Activated CD4-positive, alpha-beta T cell treated with anti-CD3 and anti-CD28 coated beads, Interleukin-2, amount 10 ng/mL, durations not matched to agents 24 days and 14 days (primary cell): ENCODE results near the gene UFC1. TPM values are rescaled to one million over a fixed set of nuclear protein-coding genes. Genes with fewer than 3 reads are reported as not detected.

Source experiments
- DNase-seq: peaks from one replicate; pipeline ENCODE4 v3.0.0; 2022
- H3K27ac Mint-ChIP-seq: one replicate; pipeline ENCODE4 v1.8.0; 2022; ENCODE audit warnings: mild to moderate bottlenecking, mixed read lengths
- H3K27me3 Mint-ChIP-seq: one replicate; pipeline ENCODE4 v1.8.0; 2022; ENCODE audit warnings: mixed read lengths
- H3K36me3 Mint-ChIP-seq: one replicate; pipeline ENCODE4 v1.8.0; 2022; ENCODE audit warnings: low read depth, mild to moderate bottlenecking, mixed read lengths
- H3K4me1 Mint-ChIP-seq: one replicate; pipeline ENCODE4 v1.8.0; 2021; ENCODE audit warnings: mixed read lengths
- H3K4me3 Mint-ChIP-seq: one replicate; pipeline ENCODE4 v1.8.0; 2022; ENCODE audit warnings: mild to moderate bottlenecking, moderate library complexity, mixed read lengths
- H3K9me3 Mint-ChIP-seq: one replicate; pipeline ENCODE4 v1.8.0; 2021; ENCODE audit warnings: mixed read lengths
- intact Hi-C: fragments of 100-400 bp; cut with micrococcal nuclease; formaldehyde crosslinking; loops from one replicate; pipeline ENCODE4 v1.15.1; 2023
- total RNA-seq: library from RNA; stranded (reverse); gene quantifications from 2 replicates; pipeline ENCODE4 v1.2.3, GENCODE V29; 2022

Gene UFC1
- total RNA-seq, 1 donor from 2014 or later, result 86.6 TPM

DNA sequence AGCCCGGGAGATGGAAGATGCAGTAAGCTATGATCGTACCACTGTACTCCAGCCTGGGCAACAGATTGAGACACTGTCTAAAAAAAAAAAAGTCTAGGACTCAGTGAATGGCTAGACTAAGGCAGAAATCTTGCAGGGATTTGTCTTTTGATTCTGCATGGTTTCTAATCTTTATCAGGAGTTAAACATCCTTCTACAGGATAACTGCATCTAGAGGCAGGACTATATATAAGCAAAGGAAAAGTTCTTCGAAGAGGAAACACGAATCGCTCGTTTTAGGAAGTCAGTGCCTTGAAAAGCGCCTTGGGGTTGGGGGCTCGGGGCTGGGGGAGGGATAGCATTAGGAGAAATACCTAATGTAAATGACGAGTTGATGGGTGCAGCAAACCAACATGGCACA lies 602 bp upstream of the UFC1 start:
- peaks cover 15% of the 10 kb centered on the region for H3K36me3 Mint-ChIP-seq
- intact Hi-C loops, result loop anchor here (1.0 to 5.0 kb wide), 4 partner anchors 13 to 85 kb away; partner anchors contain the start of genes DEDD, NIT1, PFDN2 and PPOX
- peak overlapping the region; percentile 100 for H3K27ac Mint-ChIP-seq
- no peaks in the 10 kb centered on the region for H3K27me3 Mint-ChIP-seq
- H3K9me3 Mint-ChIP-seq, result no peaks in the 10 kb centered on the region
- peak overlapping the region; percentile 97 for H3K4me3 Mint-ChIP-seq
- peaks cover 16% of the 10 kb centered on the region for H3K4me1 Mint-ChIP-seq
- no peak for DNase-seq

DNA sequence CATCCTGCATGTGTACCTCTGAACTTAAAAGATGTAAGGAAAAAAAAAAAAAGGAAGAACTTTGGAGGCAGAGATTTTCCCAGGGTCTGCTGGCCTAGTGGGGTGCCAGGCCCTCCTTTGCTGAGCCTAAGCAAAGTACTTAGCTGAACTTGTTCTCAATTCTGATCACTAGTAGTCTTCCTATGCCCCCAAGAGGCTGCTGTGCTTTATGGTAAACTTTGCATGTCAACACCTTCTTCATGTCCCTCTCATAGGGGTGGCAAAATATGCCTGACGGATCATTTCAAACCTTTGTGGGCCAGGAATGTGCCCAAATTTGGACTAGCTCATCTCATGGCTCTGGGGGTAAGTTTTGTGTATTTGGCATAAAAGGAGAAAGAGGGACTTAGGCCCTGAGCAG lies 4.1 kb downstream of the UFC1 start:
- Mint-ChIP-seq H3K9me3 (no peaks in the 10 kb centered on the region), H3K4me3 (peak overlapping the region; percentile 7), H3K27ac (peak overlapping the region; percentile 7), H3K27me3 (no peaks in the 10 kb centered on the region), H3K4me1 (peaks cover 47% of the 10 kb centered on the region), H3K36me3 (peaks cover 43% of the 10 kb centered on the region)
- no peak for DNase-seq
- intact Hi-C loops, result loop anchor here (2.0 kb wide), 1 partner anchor 19 kb away; the partner anchor contains the start of gene B4GALT3

DNA sequence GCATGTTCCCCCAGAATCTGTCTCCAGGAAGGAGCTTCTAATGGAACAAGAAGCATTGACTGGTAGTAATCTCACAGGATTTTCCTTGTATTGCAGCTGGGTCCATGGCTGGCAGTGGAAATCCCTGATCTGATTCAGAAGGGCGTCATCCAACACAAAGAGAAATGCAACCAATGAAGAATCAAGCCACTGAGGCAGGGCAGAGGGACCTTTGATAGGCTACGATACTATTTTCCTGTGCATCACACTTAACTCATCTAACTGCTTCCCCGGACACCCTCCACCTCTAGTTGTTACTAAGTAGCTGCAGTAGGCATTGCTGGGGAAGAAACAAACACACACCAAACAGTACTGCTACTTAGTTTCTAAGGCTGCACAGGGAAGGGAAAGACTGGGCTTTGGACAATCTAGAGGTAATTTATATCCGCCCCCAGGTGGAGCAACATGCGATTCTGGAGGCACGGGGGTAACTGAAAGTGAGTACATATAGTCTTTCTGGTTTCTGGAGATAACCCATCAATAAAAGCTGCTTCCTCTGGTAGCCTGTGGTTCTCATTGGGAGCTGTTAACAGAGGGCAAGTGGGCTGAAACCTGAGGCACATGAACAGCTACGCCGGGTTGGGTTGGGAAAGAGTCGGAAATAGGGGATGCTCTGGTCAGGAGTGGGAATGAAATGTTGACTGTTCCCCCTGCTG lies 4.7 kb downstream of the UFC1 start:
- Mint-ChIP-seq H3K27me3 (no peaks in the 10 kb centered on the region), H3K9me3 (no peaks in the 10 kb centered on the region), H3K36me3 (peaks cover 49% of the 10 kb centered on the region), H3K27ac (peak overlapping the region; percentile 93), H3K4me3 (peak overlapping the region; percentile 91), H3K4me1 (peaks cover 50% of the 10 kb centered on the region)
- peak; percentile 68 for DNase-seq
- intact Hi-C loops, result loop anchor here (2.0 kb wide), 1 partner anchor 18 kb away; the partner anchor contains the start of gene B4GALT3

DNA sequence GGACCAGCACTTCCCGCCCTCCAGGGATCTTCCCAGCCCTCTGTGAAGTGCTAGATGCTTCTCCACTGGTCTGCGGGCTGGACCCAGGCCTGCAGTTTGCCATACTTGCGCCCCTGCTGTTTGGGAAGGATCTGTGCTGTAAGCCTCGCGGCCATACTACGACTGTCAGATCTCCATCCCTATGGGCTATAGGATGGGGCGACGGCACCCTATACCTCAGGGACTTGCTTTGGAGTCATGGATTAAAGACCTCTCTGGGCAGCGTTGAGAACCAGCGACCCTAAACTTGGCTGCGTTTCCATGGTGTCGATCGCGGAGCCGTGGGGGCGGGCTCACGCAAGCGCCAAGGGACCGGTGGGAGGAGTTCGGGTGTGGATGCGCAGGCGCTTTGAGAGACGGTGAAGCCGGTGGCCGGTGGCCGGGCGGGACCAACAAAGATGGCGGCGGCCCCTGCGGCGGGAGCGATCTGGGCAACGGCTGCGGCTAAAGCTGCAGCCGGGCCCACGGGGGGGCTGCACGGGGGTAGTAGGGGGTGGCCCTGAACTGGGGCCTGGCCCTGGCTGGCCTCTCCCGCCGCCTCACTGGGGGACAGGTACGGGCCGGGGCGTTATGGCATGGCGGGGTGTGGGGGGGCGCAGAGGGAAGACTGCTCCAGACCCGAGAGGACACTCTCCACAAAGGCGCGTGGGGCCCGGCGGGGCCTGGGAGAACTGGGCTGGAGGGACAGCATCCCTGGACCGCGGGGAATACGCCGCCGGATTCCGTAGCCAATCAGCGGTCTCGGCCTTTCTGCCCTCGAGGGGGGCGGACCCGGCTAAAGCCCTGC lies 5.5 kb downstream of the UFC1 start, which contains the start of gene USP21:
TSS of gene USP21 (plus strand) at position 414 of the 826 bp plus-strand sequence. CDS start 1,141 bp downstream, outside the sequence.
- no peaks in the 10 kb centered on the region for H3K9me3 Mint-ChIP-seq
- DNase-seq, result peak; percentile 98
- intact Hi-C loops, result loop anchor here (2.0 kb wide), 1 partner anchor 18 kb away; the partner anchor contains the start of gene B4GALT3
- no peaks in the 10 kb centered on the region for H3K27me3 Mint-ChIP-seq
- peaks cover 56% of the 10 kb centered on the region for H3K36me3 Mint-ChIP-seq
- peak within 1 kb of the TSS; percentile 93 for H3K27ac Mint-ChIP-seq
- H3K4me1 Mint-ChIP-seq, result peaks cover 51% of the 10 kb centered on the region
- H3K4me3 Mint-ChIP-seq, result peak within 1 kb of the TSS; percentile 91

DNA sequence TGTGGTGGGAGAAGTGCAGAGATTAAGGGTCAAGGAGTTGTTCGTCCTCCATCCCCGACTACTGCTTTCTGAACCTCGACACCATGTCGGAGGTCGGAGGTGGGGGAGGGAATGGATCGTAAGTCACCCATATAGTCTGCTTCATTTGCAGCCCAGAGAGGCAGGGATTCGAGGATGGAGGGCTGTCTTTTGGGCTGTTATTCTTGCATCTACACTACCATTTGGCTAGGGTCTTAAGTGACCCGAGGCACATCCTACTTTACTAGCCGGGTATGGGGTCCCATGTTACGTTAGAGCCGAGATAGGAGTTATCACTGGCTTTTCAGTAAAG lies 6.1 kb downstream of the UFC1 start:
- peaks cover 51% of the 10 kb centered on the region for H3K4me1 Mint-ChIP-seq
- H3K36me3 Mint-ChIP-seq, result peaks cover 61% of the 10 kb centered on the region
- DNase-seq, result no peak
- intact Hi-C loops, result loop anchor here (2.0 kb wide), 1 partner anchor 17 kb away; the partner anchor contains the start of gene B4GALT3
- H3K27ac Mint-ChIP-seq, result peak overlapping the region; percentile 93
- no peaks in the 10 kb centered on the region for H3K9me3 Mint-ChIP-seq
- no peaks in the 10 kb centered on the region for H3K27me3 Mint-ChIP-seq
- H3K4me3 Mint-ChIP-seq, result peak overlapping the region; percentile 91

DNA sequence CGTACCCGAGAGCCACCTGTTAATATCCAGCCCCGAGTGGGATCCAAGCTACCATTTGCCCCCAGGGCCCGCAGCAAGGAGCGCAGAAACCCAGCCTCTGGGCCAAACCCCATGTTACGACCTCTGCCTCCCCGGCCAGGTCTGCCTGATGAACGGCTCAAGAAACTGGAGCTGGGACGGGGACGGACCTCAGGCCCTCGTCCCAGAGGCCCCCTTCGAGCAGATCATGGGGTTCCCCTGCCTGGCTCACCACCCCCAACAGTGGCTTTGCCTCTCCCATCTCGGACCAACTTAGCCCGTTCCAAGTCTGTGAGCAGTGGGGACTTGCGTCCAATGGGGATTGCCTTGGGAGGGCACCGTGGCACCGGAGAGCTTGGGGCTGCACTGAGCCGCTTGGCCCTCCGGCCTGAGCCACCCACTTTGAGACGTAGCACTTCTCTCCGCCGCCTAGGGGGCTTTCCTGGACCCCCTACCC lies 6.9 kb downstream of the UFC1 start:
- Mint-ChIP-seq H3K27me3 (no peaks in the 10 kb centered on the region), H3K9me3 (no peaks in the 10 kb centered on the region), H3K4me3 (peak overlapping the region; percentile 91), H3K27ac (peak overlapping the region; percentile 93), H3K36me3 (peaks cover 59% of the 10 kb centered on the region), H3K4me1 (peaks cover 50% of the 10 kb centered on the region)
- intact Hi-C loops, result no loop called here
- no peak for DNase-seq

DNA sequence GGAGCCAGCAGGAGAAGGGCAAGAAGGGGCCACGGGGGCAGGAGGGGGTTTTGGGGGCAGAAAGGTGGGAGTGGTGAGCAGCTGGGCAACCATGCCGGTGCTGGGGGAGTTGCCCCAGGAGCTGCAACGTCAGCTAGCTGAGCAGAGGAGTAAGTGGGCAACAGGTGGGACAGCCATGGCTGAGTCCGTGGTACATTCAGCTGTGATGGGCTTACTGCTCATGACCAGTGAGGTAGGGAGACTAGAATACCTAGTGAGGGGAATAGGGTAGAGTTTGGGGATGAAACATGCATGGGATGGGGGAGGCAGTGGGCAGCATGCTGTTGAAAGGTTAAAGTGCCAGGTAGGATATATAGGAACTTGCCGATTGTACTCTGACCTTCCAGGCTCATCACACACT lies 7.9 kb downstream of the UFC1 start:
- H3K9me3 Mint-ChIP-seq, result no peaks in the 10 kb centered on the region
- no peak overlapping the region for H3K27ac Mint-ChIP-seq
- no peak for DNase-seq
- peaks cover 53% of the 10 kb centered on the region for H3K4me1 Mint-ChIP-seq
- H3K36me3 Mint-ChIP-seq, result peaks cover 57% of the 10 kb centered on the region
- intact Hi-C loops, result no loop called here
- H3K4me3 Mint-ChIP-seq, result peak overlapping the region; percentile 91
- H3K27me3 Mint-ChIP-seq, result no peaks in the 10 kb centered on the region

DNA sequence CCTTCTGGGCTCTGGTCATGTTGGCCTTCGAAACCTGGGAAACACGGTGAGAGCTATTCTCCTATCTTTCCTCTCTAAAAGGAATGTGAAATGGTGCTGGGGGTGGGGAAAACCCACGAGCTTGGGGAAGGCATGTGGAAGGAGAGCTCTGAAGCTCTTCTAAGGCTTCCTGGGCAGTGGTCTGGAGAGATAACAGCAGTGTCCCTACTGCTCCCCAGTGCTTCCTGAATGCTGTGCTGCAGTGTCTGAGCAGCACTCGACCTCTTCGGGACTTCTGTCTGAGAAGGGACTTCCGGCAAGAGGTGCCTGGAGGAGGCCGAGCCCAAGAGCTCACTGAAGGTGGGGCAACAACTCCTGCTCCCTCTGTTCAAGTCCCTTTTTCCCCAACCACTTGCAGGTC lies 8.3 kb downstream of the UFC1 start:
- no peak for DNase-seq
- peaks cover 53% of the 10 kb centered on the region for H3K36me3 Mint-ChIP-seq
- peaks cover 55% of the 10 kb centered on the region for H3K4me1 Mint-ChIP-seq
- no peaks in the 10 kb centered on the region for H3K9me3 Mint-ChIP-seq
- intact Hi-C loops, result no loop called here
- no peak overlapping the region for H3K27ac Mint-ChIP-seq
- H3K27me3 Mint-ChIP-seq, result no peaks in the 10 kb centered on the region
- H3K4me3 Mint-ChIP-seq, result no peak overlapping the region

DNA sequence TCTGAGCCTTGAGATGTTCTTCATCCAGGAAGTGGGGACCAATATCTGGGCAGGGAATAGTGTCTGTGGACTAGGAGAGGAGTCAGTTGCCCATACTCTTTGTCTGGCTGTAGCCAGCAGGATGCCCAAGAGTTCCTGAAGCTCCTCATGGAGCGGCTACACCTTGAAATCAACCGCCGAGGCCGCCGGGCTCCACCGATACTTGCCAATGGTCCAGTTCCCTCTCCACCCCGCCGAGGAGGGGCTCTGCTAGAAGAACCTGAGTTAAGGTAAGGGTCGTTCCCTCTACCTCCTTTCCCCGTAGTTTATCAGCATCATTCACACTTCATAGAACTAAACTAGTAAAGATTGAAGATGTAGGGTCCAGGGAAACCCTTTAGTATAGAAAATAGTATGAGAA lies 9.0 kb downstream of the UFC1 start:
- Mint-ChIP-seq H3K9me3 (no peaks in the 10 kb centered on the region), H3K27ac (peak overlapping the region; percentile 8), H3K4me1 (peaks cover 54% of the 10 kb centered on the region), H3K27me3 (no peaks in the 10 kb centered on the region), H3K4me3 (no peak overlapping the region), H3K36me3 (peaks cover 48% of the 10 kb centered on the region)
- intact Hi-C loops, result no loop called here
- DNase-seq, result no peak

DNA sequence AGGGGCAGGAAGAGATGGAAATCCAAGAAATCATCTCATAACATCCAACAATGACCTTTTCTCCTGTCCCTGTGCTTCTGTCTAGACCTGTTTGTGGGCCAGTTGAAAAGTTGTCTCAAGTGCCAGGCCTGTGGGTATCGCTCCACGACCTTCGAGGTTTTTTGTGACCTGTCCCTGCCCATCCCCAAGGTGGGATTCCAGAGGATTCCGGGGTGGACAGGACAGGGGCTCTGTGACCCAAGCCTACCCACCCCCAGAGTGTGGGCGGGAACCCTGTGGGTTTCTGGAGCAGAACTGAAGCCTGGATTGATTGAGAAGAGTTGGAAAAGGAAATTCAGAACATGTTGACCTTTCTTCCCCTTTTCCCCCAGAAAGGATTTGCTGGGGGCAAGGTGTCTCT lies 10.0 kb downstream of the UFC1 start:
- Mint-ChIP-seq H3K27ac (peak overlapping the region; percentile 98), H3K27me3 (no peaks in the 10 kb centered on the region), H3K9me3 (no peaks in the 10 kb centered on the region), H3K36me3 (peaks cover 44% of the 10 kb centered on the region), H3K4me1 (peaks cover 53% of the 10 kb centered on the region), H3K4me3 (no peak overlapping the region)
- no peak for DNase-seq
- intact Hi-C loops, result no loop called here

DNA sequence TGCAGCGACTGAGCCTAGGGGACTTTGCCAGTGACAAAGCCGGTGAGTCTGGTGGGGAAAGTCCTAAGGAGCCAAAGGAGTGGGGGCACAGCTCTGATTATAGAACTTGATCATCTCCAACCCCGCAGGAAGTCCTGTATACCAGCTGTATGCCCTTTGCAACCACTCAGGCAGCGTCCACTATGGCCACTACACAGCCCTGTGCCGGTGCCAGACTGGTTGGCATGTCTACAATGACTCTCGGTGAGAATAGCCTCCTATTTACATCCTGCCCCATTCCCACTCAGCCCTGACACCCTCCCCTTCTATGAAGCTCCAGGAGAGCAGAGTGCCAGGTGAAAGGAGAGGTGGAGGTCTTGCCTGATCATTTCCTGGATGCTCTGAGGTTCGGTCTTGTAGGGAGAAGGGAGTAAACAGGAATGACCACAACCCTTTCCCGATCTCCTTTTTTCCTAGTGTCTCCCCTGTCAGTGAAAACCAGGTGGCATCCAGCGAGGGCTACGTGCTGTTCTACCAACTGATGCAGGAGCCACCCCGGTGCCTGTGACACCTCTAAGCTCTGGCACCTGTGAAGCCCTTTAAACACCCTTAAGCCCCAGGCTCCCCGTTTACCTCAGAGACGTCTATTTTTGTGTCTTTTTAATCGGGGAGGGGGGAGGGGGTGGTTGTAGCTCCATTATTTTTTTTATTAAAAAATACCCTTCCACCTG lies 11.3 kb downstream of the UFC1 start:
- intact Hi-C loops, result no loop called here
- Mint-ChIP-seq H3K27ac (peak overlapping the region; percentile 98), H3K4me1 (peaks cover 49% of the 10 kb centered on the region), H3K36me3 (peaks cover 44% of the 10 kb centered on the region), H3K27me3 (no peaks in the 10 kb centered on the region), H3K4me3 (peak overlapping the region; percentile 83), H3K9me3 (no peaks in the 10 kb centered on the region)
- DNase-seq, result peak; percentile 65

DNA sequence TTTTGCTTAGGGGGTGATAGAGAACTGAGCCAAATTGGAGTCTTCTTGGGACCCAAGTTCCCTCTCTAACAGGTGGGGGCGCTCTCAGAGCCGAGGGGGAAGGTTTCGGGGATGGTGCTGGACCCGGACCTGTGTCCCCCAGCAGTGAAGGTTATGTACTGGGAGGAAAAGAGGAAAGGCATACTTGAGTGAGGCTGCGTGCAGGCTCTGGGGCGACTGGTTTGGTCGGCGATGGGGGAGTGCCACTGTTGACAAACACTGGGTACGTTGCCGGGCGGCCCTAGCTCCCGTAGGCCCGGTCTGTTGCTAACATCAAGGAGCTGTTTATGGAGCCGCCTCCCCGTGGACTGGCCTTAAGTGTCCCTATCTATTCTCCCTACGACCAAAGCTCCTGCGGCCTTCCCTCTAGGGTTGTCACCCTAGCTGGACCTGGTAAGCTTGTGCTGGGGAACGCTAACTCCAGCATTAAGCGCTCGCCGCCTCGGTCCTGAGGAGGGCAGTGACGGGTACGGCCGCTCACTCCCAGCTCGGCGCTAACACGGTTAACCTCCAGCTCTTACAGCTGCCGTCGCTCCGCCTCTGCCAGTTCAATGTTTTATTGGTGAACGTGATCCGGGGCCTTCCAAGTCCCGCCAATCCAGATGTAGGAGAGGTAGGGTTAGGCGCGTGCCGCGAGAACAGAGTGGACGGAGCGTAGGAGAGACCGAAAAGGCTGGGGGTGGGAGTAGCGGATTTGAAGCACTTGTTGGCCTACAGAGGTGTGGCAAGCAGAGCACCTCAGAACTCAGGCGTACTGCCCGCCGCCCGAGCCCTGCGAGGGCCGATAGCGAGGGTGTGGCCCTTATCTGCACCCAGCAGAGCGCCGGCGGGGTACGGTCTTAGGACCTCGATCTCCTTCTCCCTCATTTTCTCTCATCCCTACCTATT lies 12.2 kb downstream of the UFC1 start, which contains the start of gene PPOX:
TSS of gene PPOX (plus strand) at position 685 of the 927 bp plus-strand sequence. CDS start 422 bp downstream, outside the sequence.
- Mint-ChIP-seq H3K27me3 (no peaks in the 10 kb centered on the region), H3K4me1 (peaks cover 45% of the 10 kb centered on the region), H3K27ac (peak within 1 kb of the TSS; percentile 98), H3K36me3 (peaks cover 48% of the 10 kb centered on the region), H3K4me3 (peak within 1 kb of the TSS; percentile 83), H3K9me3 (no peaks in the 10 kb centered on the region)
- peak; percentile 98 for DNase-seq
- intact Hi-C loops, result loop anchor here (1.0 to 2.0 kb wide), 4 partner anchors 11 to 34 kb away; partner anchors contain the start of genes B4GALT3, DEDD and UFC1
